OCI-LY7 (cell line): ENCODE data around the gene HPN.

Source experiments
- EZH2phosphoT487 ChIP-seq: fragments of 200-600 bp; sonication (generic); IDR thresholded peaks from 2 replicates; pipeline ENCODE4 v1.6.1; 2018; ENCODE audit warnings: low read depth, borderline replicate concordance, mild to moderate bottlenecking, mixed run types, antibody characterized with exemption, low read length, moderate library complexity, mixed read lengths
- TF ChIP-seq, protein P1 (sequence below): fragments of 200-600 bp; sonication (generic); conservative IDR thresholded peaks from 2 replicates; pipeline ENCODE4 v1.5.1; 2014; ENCODE audit warnings: mild to moderate bottlenecking, antibody characterized with exemption, low read length, moderate library complexity, mixed read lengths

DNA sequence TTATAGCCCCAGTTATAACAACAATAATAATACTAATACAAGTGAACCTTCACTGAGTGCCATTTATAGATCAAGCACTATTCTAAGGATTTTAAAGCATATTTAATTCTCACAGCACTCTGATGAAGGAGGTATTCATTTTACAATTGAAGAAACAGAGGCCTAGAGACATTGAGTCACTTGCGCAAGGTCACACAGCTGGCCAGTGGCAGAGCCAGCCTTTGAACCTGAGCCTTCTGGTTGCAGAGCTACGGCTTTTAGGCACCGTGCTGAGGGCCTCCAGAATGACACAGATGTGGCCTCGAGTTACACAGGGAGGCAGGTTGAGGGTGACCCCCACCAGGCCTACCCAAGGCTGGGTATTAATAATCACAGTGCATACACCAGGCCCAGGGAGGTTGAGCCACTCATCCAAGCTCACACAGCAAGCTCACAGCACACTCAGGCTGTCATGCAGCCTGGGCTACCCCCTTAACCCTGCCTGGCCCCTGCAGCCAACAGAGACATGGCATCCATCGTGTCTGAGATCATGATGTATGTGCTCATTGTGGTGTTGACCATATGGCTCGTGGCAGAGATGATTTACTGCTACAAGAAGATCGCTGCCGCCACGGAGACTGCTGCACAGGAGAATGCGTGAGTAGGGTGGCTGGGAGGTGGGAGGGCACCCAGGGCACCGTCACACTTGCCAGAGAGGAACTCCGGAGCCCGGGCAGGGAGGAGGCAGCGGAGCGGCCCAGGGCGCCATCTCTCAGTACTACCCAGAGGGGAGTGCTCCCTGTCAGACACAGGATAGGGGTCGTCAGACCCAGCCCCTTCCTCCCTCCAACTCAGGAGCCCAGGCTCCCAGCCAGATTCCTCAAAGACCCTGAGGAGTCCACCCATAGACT lies 2.7 kb upstream of the HPN start:
- TF ChIP-seq, protein P1, sequence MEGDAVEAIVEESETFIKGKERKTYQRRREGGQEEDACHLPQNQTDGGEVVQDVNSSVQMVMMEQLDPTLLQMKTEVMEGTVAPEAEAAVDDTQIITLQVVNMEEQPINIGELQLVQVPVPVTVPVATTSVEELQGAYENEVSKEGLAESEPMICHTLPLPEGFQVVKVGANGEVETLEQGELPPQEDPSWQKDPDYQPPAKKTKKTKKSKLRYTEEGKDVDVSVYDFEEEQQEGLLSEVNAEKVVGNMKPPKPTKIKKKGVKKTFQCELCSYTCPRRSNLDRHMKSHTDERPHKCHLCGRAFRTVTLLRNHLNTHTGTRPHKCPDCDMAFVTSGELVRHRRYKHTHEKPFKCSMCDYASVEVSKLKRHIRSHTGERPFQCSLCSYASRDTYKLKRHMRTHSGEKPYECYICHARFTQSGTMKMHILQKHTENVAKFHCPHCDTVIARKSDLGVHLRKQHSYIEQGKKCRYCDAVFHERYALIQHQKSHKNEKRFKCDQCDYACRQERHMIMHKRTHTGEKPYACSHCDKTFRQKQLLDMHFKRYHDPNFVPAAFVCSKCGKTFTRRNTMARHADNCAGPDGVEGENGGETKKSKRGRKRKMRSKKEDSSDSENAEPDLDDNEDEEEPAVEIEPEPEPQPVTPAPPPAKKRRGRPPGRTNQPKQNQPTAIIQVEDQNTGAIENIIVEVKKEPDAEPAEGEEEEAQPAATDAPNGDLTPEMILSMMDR, result no peak
- no peak for TF ChIP-seq EZH2phosphoT487
